Ascending aorta (tissue), 2 donors: ENCODE measurements around the gene HTR4. TPM values are rescaled to one million over a fixed set of nuclear protein-coding genes. Genes with fewer than 3 reads are reported as not detected.
"Not testable (repeated sequence)": the region's sequence is repeated elsewhere in the genome, so short reads cannot be mapped to it uniquely, and the experiment has no call there.

Experiments used
- DNase-seq, 2 donors: peaks; one replicate each; pipeline ENCODE4 v3.0.0-alpha.2; 2019; ENCODE audit warnings: low spot score in 2 of 2
- H3K27ac ChIP-seq, 2 donors: fragments of 200-600 bp; sonication (generic); one replicate each; pipeline ENCODE4 v1.5.1; 2016 to 2017; ENCODE audit warnings: mild to moderate bottlenecking in 1 of 2
- H3K27me3 ChIP-seq: fragments of 200-600 bp; sonication (generic); one replicate; pipeline ENCODE4 v1.5.1; 2017
- H3K36me3 ChIP-seq, 2 donors: fragments of 200-600 bp; sonication (generic); one replicate each; pipeline ENCODE4 v1.5.1; 2016
- H3K4me1 ChIP-seq, 2 donors: fragments of 200-600 bp; sonication (generic); one replicate each; pipeline ENCODE4 v1.5.1; 2016 to 2017; ENCODE audit warnings: mild to moderate bottlenecking in 1 of 2
- H3K4me3 ChIP-seq, 2 donors: fragments of 200-600 bp; sonication (generic); one replicate each; pipeline ENCODE4 v1.5.1; 2016 to 2017; ENCODE audit warnings: mild to moderate bottlenecking in 1 of 2
- H3K9me3 ChIP-seq, 2 donors: fragments of 200-600 bp; sonication (generic); one replicate each; pipeline ENCODE4 v1.5.1; 2016
- intact Hi-C: fragments of 100-400 bp; cut with DNase I; formaldehyde crosslinking; loops from one replicate; pipeline ENCODE4 v1.15.1; 2023
- total RNA-seq: library from RNA; depleted of rRNA; stranded (reverse); fragments of >200 nt; gene quantifications from one replicate; pipeline ENCODE4 v1.1.0, GENCODE V29; 2016
- TF ChIP-seq, protein P1 (sequence below), 3 experiments: fragments of 200-600 bp in 2 of 3; fragments of 450-650 bp in 1 of 3; sonication (generic) in 2 of 3; IDR thresholded peaks; one replicate each; pipeline ENCODE4 v1.5.1; 2016 to 2019; ENCODE audit warnings: antibody characterized with exemption in 3 of 3, mild to moderate bottlenecking in 1 of 3, moderate library complexity in 1 of 3

HTR4 gene
- total RNA-seq, 1 donor from 2014 or later, result 0.21 TPM

GRCh38 chr5:148681157-148682057 lies 27.1 kb upstream of the HTR4 start:
- Histone ChIP-seq H3K9me3 (no peaks in the 10 kb centered on the region), H3K27ac (no peak overlapping the region), H3K27me3 (no peaks in the 10 kb centered on the region), H3K4me1 (peaks cover 0 to 5% of the 10 kb centered on the region in 2 donors), H3K4me3 (no peak overlapping the region), H3K36me3 (no peaks in the 10 kb centered on the region)
- TF ChIP-seq, protein P1, sequence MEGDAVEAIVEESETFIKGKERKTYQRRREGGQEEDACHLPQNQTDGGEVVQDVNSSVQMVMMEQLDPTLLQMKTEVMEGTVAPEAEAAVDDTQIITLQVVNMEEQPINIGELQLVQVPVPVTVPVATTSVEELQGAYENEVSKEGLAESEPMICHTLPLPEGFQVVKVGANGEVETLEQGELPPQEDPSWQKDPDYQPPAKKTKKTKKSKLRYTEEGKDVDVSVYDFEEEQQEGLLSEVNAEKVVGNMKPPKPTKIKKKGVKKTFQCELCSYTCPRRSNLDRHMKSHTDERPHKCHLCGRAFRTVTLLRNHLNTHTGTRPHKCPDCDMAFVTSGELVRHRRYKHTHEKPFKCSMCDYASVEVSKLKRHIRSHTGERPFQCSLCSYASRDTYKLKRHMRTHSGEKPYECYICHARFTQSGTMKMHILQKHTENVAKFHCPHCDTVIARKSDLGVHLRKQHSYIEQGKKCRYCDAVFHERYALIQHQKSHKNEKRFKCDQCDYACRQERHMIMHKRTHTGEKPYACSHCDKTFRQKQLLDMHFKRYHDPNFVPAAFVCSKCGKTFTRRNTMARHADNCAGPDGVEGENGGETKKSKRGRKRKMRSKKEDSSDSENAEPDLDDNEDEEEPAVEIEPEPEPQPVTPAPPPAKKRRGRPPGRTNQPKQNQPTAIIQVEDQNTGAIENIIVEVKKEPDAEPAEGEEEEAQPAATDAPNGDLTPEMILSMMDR (IDR thresholded peaks at IDR 0.05), result no peak
- intact Hi-C loops, result no loop called here
- no peak for DNase-seq

GRCh38 chr5:148673704-148674103 lies 19.4 kb upstream of the HTR4 start:
- H3K27me3 ChIP-seq, H3K4me1 ChIP-seq, H3K27ac ChIP-seq, H3K4me3 ChIP-seq, DNase-seq, H3K9me3 ChIP-seq, H3K36me3 ChIP-seq, intact Hi-C loops: not testable (repeated sequence)

DNA sequence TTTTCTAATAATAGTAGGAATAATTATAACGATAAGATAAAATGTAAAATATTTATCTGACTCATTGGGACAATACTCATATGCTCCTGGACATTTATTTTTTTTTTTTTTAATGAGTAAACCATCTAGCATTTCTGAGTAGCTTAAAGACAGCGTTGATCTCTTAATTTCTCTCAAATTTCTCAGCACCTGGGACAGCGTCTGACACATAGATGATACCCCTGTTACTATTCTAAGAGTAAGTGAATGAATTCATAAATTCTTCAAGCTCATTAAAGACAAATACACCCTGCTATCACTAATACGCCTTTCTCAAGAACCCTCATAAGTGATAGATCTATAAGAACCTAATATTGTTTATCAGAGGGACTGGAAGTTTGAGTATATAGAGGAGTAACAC lies 12.0 kb upstream of the HTR4 start:
- H3K27ac ChIP-seq, result no peak overlapping the region
- no peaks in the 10 kb centered on the region for H3K9me3 ChIP-seq
- no peaks in the 10 kb centered on the region for H3K4me1 ChIP-seq
- no peaks in the 10 kb centered on the region for H3K36me3 ChIP-seq
- H3K27me3 ChIP-seq, result no peaks in the 10 kb centered on the region
- intact Hi-C loops, result no loop called here
- TF ChIP-seq, protein P1 (IDR thresholded peaks at IDR 0.05), result no peak
- no peak overlapping the region for H3K4me3 ChIP-seq
- no peak for DNase-seq

GRCh38 chr5:148665431-148665830 lies 11.1 kb upstream of the HTR4 start:
- H3K4me3 ChIP-seq, result no peak overlapping the region

DNA sequence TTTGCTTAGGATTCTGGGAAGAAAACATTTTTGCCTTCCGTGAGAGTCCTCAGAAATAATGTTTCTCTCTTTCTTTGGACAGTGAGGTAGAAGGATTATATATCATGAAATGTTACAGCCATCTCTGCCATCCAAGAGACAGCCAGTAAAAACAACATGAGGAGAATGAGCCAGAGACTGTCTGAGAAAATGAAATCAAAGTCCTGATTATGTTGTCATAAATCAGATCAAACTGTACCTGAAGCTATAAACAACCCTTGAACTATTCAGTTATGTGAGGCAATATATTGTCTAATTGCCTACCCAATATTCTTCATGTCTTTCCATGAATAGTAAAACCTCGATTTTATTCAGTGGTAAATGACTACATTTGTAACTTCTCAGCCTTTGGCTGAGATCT lies 9.2 kb upstream of the HTR4 start:
- H3K4me1 ChIP-seq, result no peaks in the 10 kb centered on the region
- H3K4me3 ChIP-seq, result no peak overlapping the region
- intact Hi-C loops, result no loop called here
- no peaks in the 10 kb centered on the region for H3K36me3 ChIP-seq
- no peaks in the 10 kb centered on the region for H3K27me3 ChIP-seq
- H3K9me3 ChIP-seq, result no peaks in the 10 kb centered on the region
- TF ChIP-seq, protein P1 (IDR thresholded peaks at IDR 0.05), result no peak
- DNase-seq, result no peak
- H3K27ac ChIP-seq, result no peak overlapping the region

More at GRCh38 chr5:148665431-148665830, 11.1 kb upstream of the HTR4 start:
- DNase-seq, result no peak
- no peaks in the 10 kb centered on the region for H3K27me3 ChIP-seq
- no peaks in the 10 kb centered on the region for H3K4me1 ChIP-seq
- no peaks in the 10 kb centered on the region for H3K9me3 ChIP-seq
- intact Hi-C loops, result no loop called here
- TF ChIP-seq, protein P1 (IDR thresholded peaks at IDR 0.05), result no peak
- H3K36me3 ChIP-seq, result no peaks in the 10 kb centered on the region
- H3K27ac ChIP-seq, result no peak overlapping the region

- Histone ChIP-seq H3K4me1 (no peaks in the 10 kb centered on the region), H3K4me3 (no peak overlapping the region), H3K27ac (no peak overlapping the region), H3K36me3 (no peaks in the 10 kb centered on the region), H3K27me3 (no peaks in the 10 kb centered on the region), H3K9me3 (no peaks in the 10 kb centered on the region)
- intact Hi-C loops, result no loop called here
- DNase-seq, result no peak
- TF ChIP-seq, protein P1 (IDR thresholded peaks at IDR 0.05), result no peak
These were observed 6.0 kb upstream of the HTR4 start for GRCh38 chr5:148660346-148660660.
